Activated T-helper 2 cell treated with anti-CD3 and anti-CD28 coated beads, Interferon-gamma antibody, Interleukin-2, Interleukin-4, amounts not matched to agents 10 μg/mL and 5 μg/mL and 100 μg/mL, durations not matched to agents 14 hours and 24 hours and 36 hours (primary cell): ENCODE results near the gene KCND1. TPM values are rescaled to one million over a fixed set of nuclear protein-coding genes. Genes with fewer than 3 reads are reported as not detected.

ENCODE experiments used
- DNase-seq: peaks from one replicate; pipeline ENCODE4 v3.0.0; 2021; ENCODE audit warnings: low spot score
- H3K27ac Mint-ChIP-seq: one replicate; pipeline ENCODE4 v1.8.0; 2021; ENCODE audit warnings: mixed read lengths
- H3K27me3 Mint-ChIP-seq: one replicate; pipeline ENCODE4 v1.8.0; 2021; ENCODE audit warnings: low read depth, mixed read lengths
- H3K36me3 Mint-ChIP-seq: one replicate; pipeline ENCODE4 v1.8.0; 2021; ENCODE audit warnings: low read depth, mixed read lengths
- H3K4me1 Mint-ChIP-seq: one replicate; pipeline ENCODE4 v1.8.0; 2021; ENCODE audit warnings: low read depth, mixed read lengths
- H3K4me3 Mint-ChIP-seq: one replicate; pipeline ENCODE4 v1.8.0; 2021; ENCODE audit warnings: low read depth, mild to moderate bottlenecking, moderate library complexity, mixed read lengths
- H3K9me3 Mint-ChIP-seq: one replicate; pipeline ENCODE4 v1.8.0; 2021; ENCODE audit warnings: mixed read lengths
- intact Hi-C: fragments of 100-400 bp; cut with micrococcal nuclease; formaldehyde crosslinking; loops from one replicate; pipeline ENCODE4 v1.15.1; 2023
- total RNA-seq: library from RNA; stranded (reverse); gene quantifications from 2 replicates; pipeline ENCODE4 v1.2.3, GENCODE V29; 2022

The KCND1 gene
- total RNA-seq, 1 donor from 2014 or later = 2.9 TPM

- DNase-seq = no peak
- H3K4me1 Mint-ChIP-seq = peaks cover 16% of the 10 kb centered on the region
- H3K4me3 Mint-ChIP-seq = no peak overlapping the region
- no peaks in the 10 kb centered on the region for H3K9me3 Mint-ChIP-seq
- H3K36me3 Mint-ChIP-seq = peaks cover 49% of the 10 kb centered on the region
- H3K27me3 Mint-ChIP-seq = no peaks in the 10 kb centered on the region
- H3K27ac Mint-ChIP-seq = no peak overlapping the region
- intact Hi-C loops = no loop called here
These were observed 43.8 kb downstream of the KCND1 start for GRCh38 chrX:48927736-48928382.

- Mint-ChIP-seq H3K27me3 (no peaks in the 10 kb centered on the region), H3K36me3 (peaks cover 50% of the 10 kb centered on the region), H3K4me1 (peaks cover 15% of the 10 kb centered on the region), H3K27ac (no peak overlapping the region), H3K4me3 (no peak overlapping the region), H3K9me3 (no peaks in the 10 kb centered on the region)
- no peak for DNase-seq
- intact Hi-C loops = no loop called here
These were observed 44.5 kb downstream of the KCND1 start for GRCh38 chrX:48927123-48927522.

GRCh38 chrX:48924270-48924669, 47.4 kb downstream of the KCND1 start:
- Mint-ChIP-seq H3K27me3 (no peaks in the 10 kb centered on the region), H3K27ac (peak overlapping the region; percentile 73), H3K4me1 (peaks cover 34% of the 10 kb centered on the region), H3K36me3 (peaks cover 46% of the 10 kb centered on the region), H3K4me3 (no peak overlapping the region), H3K9me3 (no peaks in the 10 kb centered on the region)
- no peak for DNase-seq
- intact Hi-C loops = no loop called here

GRCh38 chrX:48923771-48924170, 47.9 kb downstream of the KCND1 start:
- H3K36me3 Mint-ChIP-seq = peaks cover 49% of the 10 kb centered on the region
- peak overlapping the region; percentile 73 for H3K27ac Mint-ChIP-seq
- H3K27me3 Mint-ChIP-seq = no peaks in the 10 kb centered on the region
- intact Hi-C loops = no loop called here
- DNase-seq = no peak
- H3K4me1 Mint-ChIP-seq = peaks cover 34% of the 10 kb centered on the region
- H3K9me3 Mint-ChIP-seq = no peaks in the 10 kb centered on the region
- H3K4me3 Mint-ChIP-seq = no peak overlapping the region

GRCh38 chrX:48920718-48921104, 50.9 kb downstream of the KCND1 start:
- Mint-ChIP-seq H3K36me3 (peaks cover 62% of the 10 kb centered on the region), H3K9me3 (no peaks in the 10 kb centered on the region), H3K27me3 (no peaks in the 10 kb centered on the region), H3K27ac (peak overlapping the region; percentile 97), H3K4me1 (peaks cover 35% of the 10 kb centered on the region), H3K4me3 (peak overlapping the region; percentile 91)
- intact Hi-C loops = no loop called here
- no peak for DNase-seq

GRCh38 chrX:48919947-48920717, 51.5 kb downstream of the KCND1 start:
- Mint-ChIP-seq H3K9me3 (no peaks in the 10 kb centered on the region), H3K4me3 (peak overlapping the region; percentile 91), H3K27ac (peak overlapping the region; percentile 97), H3K4me1 (peaks cover 31% of the 10 kb centered on the region), H3K27me3 (no peaks in the 10 kb centered on the region), H3K36me3 (peaks cover 62% of the 10 kb centered on the region)
- DNase-seq = no peak
- intact Hi-C loops = loop anchor here (1.0 to 10.0 kb wide), 5 partner anchors 17 to 275 kb away; partner anchors contain the start of genes OTUD5, PQBP1, TFE3 and TIMM17B

- no peaks in the 10 kb centered on the region for H3K9me3 Mint-ChIP-seq
- intact Hi-C loops = loop anchor here (1.0 to 10.0 kb wide), 5 partner anchors 18 to 275 kb away; partner anchors contain the start of genes OTUD5, PQBP1, TFE3 and TIMM17B
- H3K27me3 Mint-ChIP-seq = no peaks in the 10 kb centered on the region
- H3K4me3 Mint-ChIP-seq = peak overlapping the region; percentile 91
- H3K4me1 Mint-ChIP-seq = peaks cover 34% of the 10 kb centered on the region
- H3K36me3 Mint-ChIP-seq = peaks cover 67% of the 10 kb centered on the region
- peak overlapping the region; percentile 97 for H3K27ac Mint-ChIP-seq
- DNase-seq = no peak
These were observed 52.2 kb downstream of the KCND1 start for GRCh38 chrX:48919360-48919841.

- Mint-ChIP-seq H3K4me1 (peaks cover 35% of the 10 kb centered on the region), H3K36me3 (peaks cover 67% of the 10 kb centered on the region)
These were observed 52.9 kb downstream of the KCND1 start, which contains the start of gene PIM2 for GRCh38 chrX:48918643-48919340. TSS of gene PIM2 (minus strand) at chrX:48919024. CDS start at chrX:48918834, 190 bp downstream.

GRCh38 chrX:48918301-48918642, 53.4 kb downstream of the KCND1 start:
- Mint-ChIP-seq H3K4me3 (peak overlapping the region; percentile 91), H3K9me3 (no peaks in the 10 kb centered on the region), H3K4me1 (peaks cover 37% of the 10 kb centered on the region), H3K36me3 (peaks cover 72% of the 10 kb centered on the region), H3K27me3 (no peaks in the 10 kb centered on the region), H3K27ac (peak overlapping the region; percentile 97)
- intact Hi-C loops = loop anchor here (5.0 to 10.0 kb wide), 2 partner anchors 39 to 273 kb away; partner anchors contain the start of gene OTUD5
- no peak for DNase-seq

More at GRCh38 chrX:48918643-48919340, 52.9 kb downstream of the KCND1 start, which contains the start of gene PIM2:
- Mint-ChIP-seq H3K27ac (peak within 1 kb of the TSS; percentile 97), H3K4me3 (peak within 1 kb of the TSS; percentile 91), H3K9me3 (no peaks in the 10 kb centered on the region), H3K27me3 (no peaks in the 10 kb centered on the region)
- intact Hi-C loops = loop anchor here (1.0 to 10.0 kb wide), 5 partner anchors 19 to 274 kb away; partner anchors contain the start of genes OTUD5, PQBP1, TFE3 and TIMM17B
- peak; percentile 90 for DNase-seq

- Mint-ChIP-seq H3K9me3 (no peaks in the 10 kb centered on the region), H3K4me3 (peak overlapping the region; percentile 91), H3K4me1 (peaks cover 35% of the 10 kb centered on the region), H3K27ac (peak overlapping the region; percentile 97), H3K36me3 (peaks cover 74% of the 10 kb centered on the region), H3K27me3 (no peaks in the 10 kb centered on the region)
- intact Hi-C loops = loop anchor here (5.0 to 10.0 kb wide), 2 partner anchors 40 to 273 kb away; partner anchors contain the start of gene OTUD5
- DNase-seq = peak; percentile 87
These were observed 54.3 kb downstream of the KCND1 start for GRCh38 chrX:48917139-48918001.

GRCh38 chrX:48914593-48915493, 56.8 kb downstream of the KCND1 start:
- H3K9me3 Mint-ChIP-seq = no peaks in the 10 kb centered on the region
- H3K4me1 Mint-ChIP-seq = peaks cover 34% of the 10 kb centered on the region
- peak overlapping the region; percentile 58 for H3K27ac Mint-ChIP-seq
- no peaks in the 10 kb centered on the region for H3K27me3 Mint-ChIP-seq
- DNase-seq = no peak
- peaks cover 82% of the 10 kb centered on the region for H3K36me3 Mint-ChIP-seq
- H3K4me3 Mint-ChIP-seq = peak overlapping the region; percentile 91
- intact Hi-C loops = loop anchor here (5.0 to 10.0 kb wide), 2 partner anchors 42 to 270 kb away; partner anchors contain the start of gene OTUD5
